ENCODE results near the gene SUGP2.

SUGP2 gene

DNA sequence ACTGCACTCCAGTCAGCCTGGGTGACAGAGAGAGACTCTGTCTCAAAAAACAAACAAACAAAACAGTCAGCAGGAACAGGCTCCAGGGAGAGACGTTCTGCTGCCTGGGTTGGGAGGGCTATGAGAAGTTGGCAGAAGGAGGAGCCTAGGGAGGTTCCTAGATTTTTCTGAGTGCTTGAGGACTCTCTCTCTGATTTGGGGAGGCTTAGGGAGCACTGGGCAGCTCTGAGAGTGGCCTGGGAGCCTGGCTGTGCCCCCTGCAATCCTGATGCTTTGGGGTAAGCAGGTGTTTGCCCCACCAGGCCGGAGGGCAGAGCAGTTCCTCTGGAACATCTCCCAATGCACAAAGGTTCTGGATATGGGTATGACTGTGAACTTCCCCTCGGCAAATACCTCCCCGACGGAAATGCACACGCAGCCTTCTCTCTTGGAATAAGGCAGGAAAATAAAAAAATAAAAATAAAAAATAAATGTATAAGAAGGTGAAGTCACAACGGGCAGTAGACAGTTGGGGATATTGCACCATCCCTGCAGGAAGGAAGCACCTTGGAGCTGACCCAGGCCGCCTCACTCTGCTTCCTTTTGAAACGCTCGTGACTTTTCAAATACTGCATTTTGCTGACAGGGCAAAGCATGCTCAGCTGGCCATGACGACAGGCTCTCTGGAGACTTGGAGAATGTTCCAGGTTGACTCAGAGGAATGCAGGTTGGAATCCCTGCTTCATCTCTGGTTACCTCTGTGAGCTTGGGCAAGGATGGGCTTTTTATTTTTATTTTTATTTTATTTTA lies 65.8 kb downstream of the SUGP2 start:
- TF ChIP-seq, protein P1, sequence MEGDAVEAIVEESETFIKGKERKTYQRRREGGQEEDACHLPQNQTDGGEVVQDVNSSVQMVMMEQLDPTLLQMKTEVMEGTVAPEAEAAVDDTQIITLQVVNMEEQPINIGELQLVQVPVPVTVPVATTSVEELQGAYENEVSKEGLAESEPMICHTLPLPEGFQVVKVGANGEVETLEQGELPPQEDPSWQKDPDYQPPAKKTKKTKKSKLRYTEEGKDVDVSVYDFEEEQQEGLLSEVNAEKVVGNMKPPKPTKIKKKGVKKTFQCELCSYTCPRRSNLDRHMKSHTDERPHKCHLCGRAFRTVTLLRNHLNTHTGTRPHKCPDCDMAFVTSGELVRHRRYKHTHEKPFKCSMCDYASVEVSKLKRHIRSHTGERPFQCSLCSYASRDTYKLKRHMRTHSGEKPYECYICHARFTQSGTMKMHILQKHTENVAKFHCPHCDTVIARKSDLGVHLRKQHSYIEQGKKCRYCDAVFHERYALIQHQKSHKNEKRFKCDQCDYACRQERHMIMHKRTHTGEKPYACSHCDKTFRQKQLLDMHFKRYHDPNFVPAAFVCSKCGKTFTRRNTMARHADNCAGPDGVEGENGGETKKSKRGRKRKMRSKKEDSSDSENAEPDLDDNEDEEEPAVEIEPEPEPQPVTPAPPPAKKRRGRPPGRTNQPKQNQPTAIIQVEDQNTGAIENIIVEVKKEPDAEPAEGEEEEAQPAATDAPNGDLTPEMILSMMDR (IDR thresholded peaks at IDR 0.05; ENCODE audit: insufficient read depth, missing control alignments) = no peak
- FAIRE-seq = no peak
- no peak for DNase-seq (ENCODE audit: insufficient read length, low spot score)

DNA sequence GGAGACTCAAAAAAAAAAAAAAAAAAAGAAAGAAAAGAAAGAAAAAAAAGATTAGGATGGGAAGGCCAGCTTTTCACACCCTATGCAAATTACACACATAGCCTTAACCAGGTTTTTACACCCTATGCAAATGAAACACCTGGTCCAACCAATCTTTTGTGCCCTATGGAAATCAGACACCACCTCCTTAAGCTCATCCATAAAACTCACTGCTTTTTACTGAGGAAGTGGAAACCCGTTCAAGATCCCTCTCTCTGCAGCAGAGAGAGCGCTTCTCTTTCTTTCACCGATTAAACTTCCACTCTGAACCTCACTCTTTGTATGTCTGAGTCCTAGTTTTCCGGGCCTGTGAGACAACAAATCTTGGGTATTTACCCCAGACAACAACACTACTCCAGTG lies 67.0 kb downstream of the SUGP2 start:
- no peak for DNase-seq (ENCODE audit: insufficient read length, low spot score)
- TF ChIP-seq, protein P1 (IDR thresholded peaks at IDR 0.05; ENCODE audit: insufficient read depth, missing control alignments) = no peak
- no peak for FAIRE-seq

DNA sequence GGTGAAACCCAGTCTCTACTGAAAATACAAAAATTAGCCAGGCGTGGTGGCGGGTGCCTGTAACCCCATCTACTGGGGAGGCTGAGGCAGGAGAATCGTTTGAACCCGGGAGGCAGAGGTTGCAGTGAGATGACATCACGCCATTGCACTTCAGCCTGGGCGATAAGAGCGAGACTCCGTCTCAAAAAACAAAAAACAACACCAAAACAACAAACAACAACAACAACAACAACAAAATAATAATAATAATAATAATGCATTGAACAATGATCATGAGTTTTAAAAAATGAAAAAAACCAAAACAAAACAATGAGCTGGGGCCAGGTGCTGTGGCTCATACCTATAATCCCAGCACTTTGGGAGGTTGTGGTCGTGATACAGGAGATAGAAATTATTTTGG lies 69.2 kb downstream of the SUGP2 start:
- TF ChIP-seq, protein P1 (IDR thresholded peaks at IDR 0.05; ENCODE audit: insufficient read depth, missing control alignments) = no peak
- DNase-seq (ENCODE audit: insufficient read length, low spot score) (no peak), FAIRE-seq (no peak)

DNA sequence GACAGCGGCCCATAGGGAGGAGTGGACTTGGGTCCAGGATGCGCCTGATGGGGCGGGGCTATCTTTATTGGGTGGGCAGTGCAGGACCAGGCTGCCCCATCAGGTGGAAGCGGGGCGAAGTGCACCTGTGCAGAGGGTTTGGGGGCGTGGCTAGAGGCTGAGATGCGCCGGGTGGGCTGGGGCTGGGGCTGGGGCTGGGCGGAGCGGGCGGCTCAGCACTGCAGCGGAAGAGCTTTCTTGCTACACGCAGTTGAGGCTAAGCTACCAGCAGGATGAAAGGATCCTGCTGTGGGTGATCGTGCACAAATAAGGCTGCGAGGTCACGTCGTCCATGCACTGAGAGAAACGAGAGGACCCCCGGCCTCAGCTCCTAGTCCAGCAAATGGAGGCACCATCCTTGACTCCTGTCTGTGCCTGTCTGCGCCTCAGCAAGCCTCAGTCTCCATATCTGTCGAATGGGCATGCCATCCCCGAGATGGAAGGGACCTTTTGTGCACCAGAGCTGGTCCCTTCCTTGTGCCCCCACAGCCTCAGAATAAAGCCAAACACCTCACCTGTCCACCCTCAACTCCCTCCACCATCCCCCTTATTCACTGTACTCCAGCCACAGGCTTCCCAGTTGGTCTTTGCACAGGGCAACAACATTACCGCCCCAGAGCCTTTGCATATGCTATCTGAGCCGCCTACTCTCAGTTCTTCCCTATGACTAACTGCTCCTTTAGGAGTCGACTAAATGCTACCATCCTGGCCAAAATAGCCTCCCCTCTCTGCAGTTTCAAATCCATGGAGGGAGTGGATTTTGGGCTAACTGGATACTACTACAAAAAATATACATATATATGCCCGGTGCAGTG lies 71.3 kb downstream of the SUGP2 start:
- FAIRE-seq = no peak
- TF ChIP-seq, protein P1 (IDR thresholded peaks at IDR 0.05; ENCODE audit: insufficient read depth, missing control alignments) = no peak
- DNase-seq (ENCODE audit: insufficient read length, low spot score) = no peak

DNA sequence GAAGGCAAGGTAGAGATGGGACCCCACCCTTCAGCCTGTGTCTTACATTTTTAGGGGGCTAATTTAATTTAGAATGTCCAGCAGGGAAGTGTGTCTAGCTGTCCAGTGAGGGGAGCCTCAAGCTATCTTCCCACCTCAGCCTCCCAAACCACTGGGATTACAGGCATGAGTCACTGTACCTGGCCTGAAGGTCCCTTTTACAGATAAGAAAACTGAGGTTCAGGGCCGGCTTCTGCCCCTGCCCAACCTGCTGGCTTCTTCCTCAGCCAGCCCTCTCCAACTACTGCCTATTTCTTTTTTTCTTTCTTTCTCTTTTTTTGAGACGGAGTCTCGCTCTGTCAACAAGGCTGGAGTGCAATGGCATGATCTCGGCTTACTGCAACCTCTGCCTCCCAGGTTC lies 72.9 kb downstream of the SUGP2 start:
- TF ChIP-seq, protein P1 (IDR thresholded peaks at IDR 0.05; ENCODE audit: insufficient read depth, missing control alignments) = no peak
- FAIRE-seq (no peak), DNase-seq (ENCODE audit: insufficient read length, low spot score) (no peak)

DNA sequence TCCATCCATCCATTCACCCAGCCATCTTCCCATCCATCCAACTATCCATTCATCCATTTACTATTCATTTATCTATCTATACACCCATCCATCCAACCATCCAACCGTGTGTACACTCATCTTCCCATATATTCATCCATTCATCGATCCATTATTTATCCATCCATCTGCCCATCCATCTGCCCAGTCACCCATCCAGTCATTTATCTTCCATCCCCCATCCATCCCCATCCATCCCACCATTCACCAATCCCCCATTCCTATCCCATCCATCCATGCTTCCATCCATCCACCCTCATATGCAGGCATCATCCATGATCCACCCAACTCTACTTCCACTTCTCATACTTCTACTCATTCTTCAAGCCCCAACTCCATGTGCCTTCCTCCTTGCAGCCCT lies 78.3 kb downstream of the SUGP2 start:
- FAIRE-seq (no peak), DNase-seq (ENCODE audit: insufficient read length, low spot score) (no peak)

More for the DNA sequence above, 78.3 kb downstream of the SUGP2 start:
- TF ChIP-seq, protein P1 (IDR thresholded peaks at IDR 0.05; ENCODE audit: insufficient read depth, missing control alignments) = no peak

All from D721Med (cell line).